ENCODE results near the gene MT1G.

DNA sequence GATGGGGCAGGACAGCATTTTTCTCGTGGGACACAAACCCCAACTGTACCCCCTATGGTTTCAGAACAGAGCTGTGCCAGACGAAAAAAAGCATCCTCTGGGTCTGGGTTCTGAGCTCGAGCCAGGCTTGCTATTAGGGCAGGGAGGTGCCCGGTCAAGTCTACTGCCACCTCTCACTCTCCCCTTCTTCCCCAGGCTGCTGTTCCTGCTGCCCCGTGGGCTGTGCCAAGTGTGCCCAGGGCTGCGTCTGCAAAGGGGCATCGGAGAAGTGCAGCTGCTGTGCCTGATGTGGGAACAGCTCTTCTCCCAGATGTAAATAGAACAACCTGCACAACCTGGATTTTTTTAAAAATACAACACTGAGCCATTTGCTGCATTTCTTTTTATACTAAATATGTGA is 41.2 kb downstream of the MT1G start:
- TF ChIP-seq EZH2 (IDR thresholded peaks at IDR 0.05) (no peak), POLR2AphosphoS5 (IDR thresholded peaks at IDR 0.05; ENCODE audit: borderline replicate concordance, low read depth, low read length) (no peak), FOXP2 (optimal IDR thresholded peaks at IDR 0.05; ENCODE audit: control extremely low read depth, extremely low read length, insufficient read depth) (no peak)

All from SK-N-MC (cell line).